BLaER1 treated with 17β-estradiol and CSF1 and Interleukin-3, amounts not matched to agents 10 nM and 100 nM (cell line): ENCODE data around the gene MTMR6.

Experiments used
- H3K27ac ChIP-seq, 11 experiments: shearing (Covaris generic); formaldehyde crosslinking; 2 replicates each; pipeline ENCODE4 v1.8.1; 2022
- H3K27me3 ChIP-seq, 11 experiments: shearing (Covaris generic); formaldehyde crosslinking; 2 replicates each; pipeline ENCODE4 v1.8.1; 2022
- H3K36me3 ChIP-seq, 11 experiments: shearing (Covaris generic); formaldehyde crosslinking; 2 replicates each; pipeline ENCODE4 v1.8.1; 2022
- H3K4me1 ChIP-seq, 10 experiments: shearing (Covaris generic); formaldehyde crosslinking; 2 replicates each; pipeline ENCODE4 v1.8.1; 2022
- H3K4me2 ChIP-seq, 11 experiments: shearing (Covaris generic); formaldehyde crosslinking; 2 replicates each; pipeline ENCODE4 v1.8.1; 2022
- H3K4me3 ChIP-seq, 10 experiments: shearing (Covaris generic); formaldehyde crosslinking; 2 replicates each; pipeline ENCODE4 v1.8.1; 2022
- H3K9ac ChIP-seq, 11 experiments: shearing (Covaris generic); formaldehyde crosslinking; 2 replicates each; pipeline ENCODE4 v1.8.1; 2022
- H3K9me3 ChIP-seq, 11 experiments: shearing (Covaris generic); formaldehyde crosslinking; replicated peaks in 1 of 11; 2 replicates each; pipeline ENCODE4 v1.8.1; 2022
- H4K20me1 ChIP-seq, 11 experiments: shearing (Covaris generic); formaldehyde crosslinking; 2 replicates each; pipeline ENCODE4 v1.8.1; 2022
- Cebpa-rat ChIP-seq, 11 experiments: shearing (Covaris generic); IDR thresholded peaks; 2 replicates each; pipeline ENCODE4 v1.8.1; 2022

MTMR6 gene

GRCh38 chr13:25204863-25205262, 82.4 kb downstream of the MTMR6 start:
- peaks cover 0 to 6% (median 0%) of the 10 kb centered on the region in 11 experiments; a peak in 1 of 22 replicates for H3K9me3 ChIP-seq
- H3K27me3 ChIP-seq, result no peaks in the 10 kb centered on the region
- H3K36me3 ChIP-seq, result no peaks in the 10 kb centered on the region
- peak overlapping the region in 8 of 11 experiments; percentile 2 to 81 (median 70); a peak in 13 of 22 replicates for H3K4me2 ChIP-seq
- TF ChIP-seq Cebpa-rat (IDR thresholded peaks at IDR 0.05), result no peak
- no peak overlapping the region for H3K4me3 ChIP-seq
- H3K27ac ChIP-seq, result no peak overlapping the region
- no peak overlapping the region for H3K9ac ChIP-seq
- peaks cover 12 to 37% (median 31%) of the 10 kb centered on the region in 10 experiments for H3K4me1 ChIP-seq
- H4K20me1 ChIP-seq, result no peaks in the 10 kb centered on the region

- Histone ChIP-seq H3K4me2 (peak overlapping the region; percentile 68 to 83 (median 76)), H3K27ac (peak overlapping the region in 1 of 11 experiments; percentile 3; a peak in 1 of 22 replicates), H3K4me1 (peaks cover 12 to 34% (median 31%) of the 10 kb centered on the region in 10 experiments), H3K36me3 (no peaks in the 10 kb centered on the region), H3K4me3 (0 out of 20 replicates have a peak overlapping the region, but pooled peaks of 2 of the 10 experiments have one; percentile 12 to 17), H3K9me3 (peaks cover 0 to 6% (median 0%) of the 10 kb centered on the region in 11 experiments; a peak in 1 of 22 replicates), H3K9ac (peak overlapping the region in 7 of 11 experiments; percentile 12 to 45 (median 23); a peak in 5 of 22 replicates), H4K20me1 (no peaks in the 10 kb centered on the region), H3K27me3 (no peaks in the 10 kb centered on the region)
- TF ChIP-seq Cebpa-rat (IDR thresholded peaks at IDR 0.05), result no peak
Measured at GRCh38 chr13:25203127-25203740, 84.1 kb downstream of the MTMR6 start.

- H3K27me3 ChIP-seq, result no peaks in the 10 kb centered on the region
- no peak overlapping the region for H3K9ac ChIP-seq
- H3K4me3 ChIP-seq, result no peak overlapping the region
- peaks cover 12 to 34% (median 30%) of the 10 kb centered on the region in 10 experiments for H3K4me1 ChIP-seq
- no peak for TF ChIP-seq Cebpa-rat (IDR thresholded peaks at IDR 0.05)
- H3K36me3 ChIP-seq, result no peaks in the 10 kb centered on the region
- H4K20me1 ChIP-seq, result no peaks in the 10 kb centered on the region
- H3K4me2 ChIP-seq, result no peak overlapping the region
- peaks cover 0 to 6% (median 0%) of the 10 kb centered on the region in 11 experiments; a peak in 1 of 22 replicates for H3K9me3 ChIP-seq
- H3K27ac ChIP-seq, result no peak overlapping the region
Measured at GRCh38 chr13:25200783-25201182, 86.5 kb downstream of the MTMR6 start.

- TF ChIP-seq Cebpa-rat (IDR thresholded peaks at IDR 0.05), result no peak
- Histone ChIP-seq H3K9me3 (peaks cover 0 to 16% (median 7%) of the 10 kb centered on the region in 11 experiments; a peak in 11 of 22 replicates), H3K27me3 (no peaks in the 10 kb centered on the region), H3K27ac (no peak overlapping the region), H3K4me1 (peaks cover 11 to 15% (median 13%) of the 10 kb centered on the region in 10 experiments), H4K20me1 (no peaks in the 10 kb centered on the region), H3K36me3 (no peaks in the 10 kb centered on the region), H3K4me3 (no peak overlapping the region), H3K4me2 (no peak overlapping the region), H3K9ac (no peak overlapping the region)
Measured at GRCh38 chr13:25198647-25199046, 88.6 kb downstream of the MTMR6 start.

- Histone ChIP-seq H4K20me1 (no peaks in the 10 kb centered on the region), H3K9me3 (peaks cover 0 to 16% (median 7%) of the 10 kb centered on the region in 11 experiments; a peak in 11 of 22 replicates), H3K4me1 (no peaks in the 10 kb centered on the region), H3K4me2 (no peak overlapping the region), H3K27me3 (no peaks in the 10 kb centered on the region), H3K9ac (no peak overlapping the region), H3K36me3 (no peaks in the 10 kb centered on the region), H3K4me3 (no peak overlapping the region), H3K27ac (no peak overlapping the region)
- TF ChIP-seq Cebpa-rat (IDR thresholded peaks at IDR 0.05), result no peak
Measured at GRCh38 chr13:25196971-25197370, 90.3 kb downstream of the MTMR6 start.
